Uterus (tissue), 4 donors: Measurements from ENCODE around the gene LYRM2. TPM values are rescaled to one million over a fixed set of nuclear protein-coding genes. Genes with fewer than 3 reads are reported as not detected.

Experiments
- DNase-seq, 2 donors: peaks; one replicate each; pipeline ENCODE4 v3.0.0-alpha.2; 2019 to 2020
- H3K27ac ChIP-seq, 2 donors: fragments of 200-600 bp; sonication (generic); 1 replicate in 1 of 2; 2 replicates in 1 of 2; pipeline ENCODE4 v1.5.1; 2016 to 2018
- H3K27me3 ChIP-seq, 2 donors: fragments of 200-600 bp; sonication (generic); one replicate each; pipeline ENCODE4 v1.5.1; 2018 to 2019; ENCODE audit warnings: control low read depth in 1 of 2
- H3K36me3 ChIP-seq, 2 donors: fragments of 200-600 bp; sonication (generic); one replicate each; pipeline ENCODE4 v1.5.1; 2019; ENCODE audit warnings: control low read depth in 1 of 2
- H3K4me1 ChIP-seq, 2 donors: fragments of 200-600 bp; sonication (generic); one replicate each; pipeline ENCODE4 v1.5.1; 2018 to 2019; ENCODE audit warnings: control low read depth in 1 of 2
- H3K4me3 ChIP-seq, 2 donors: fragments of 200-600 bp; sonication (generic); 1 replicate in 1 of 2; 2 replicates in 1 of 2; pipeline ENCODE4 v1.5.1; 2018 to 2019; ENCODE audit warnings: mild to moderate bottlenecking in 1 of 2
- H3K9me3 ChIP-seq, 2 donors: fragments of 200-600 bp; sonication (generic); one replicate each; pipeline ENCODE4 v1.5.1; 2019; ENCODE audit warnings: control low read depth in 1 of 2
- POLR2A ChIP-seq, 2 donors: fragments of 450-650 bp; IDR thresholded peaks; one replicate each; pipeline ENCODE4 v1.6.1; 2016; ENCODE audit warnings: antibody characterized with exemption in 2 of 2, mild to moderate bottlenecking in 1 of 2, moderate library complexity in 1 of 2
- intact Hi-C: fragments of 100-400 bp; cut with DNase I; formaldehyde crosslinking; loops from one replicate; pipeline ENCODE4 v1.15.1; 2023; ENCODE audit warnings: low total_unique reads
- total RNA-seq, 4 donors: library from RNA; depleted of rRNA in 3 of 4; stranded (reverse); fragments of >200 nt in 3 of 4; gene quantifications; one replicate each; pipeline versions ENCODE4 v1.1.0 to v1.2.4, GENCODE V29; 2014 to 2023
- TF ChIP-seq, protein P1 (sequence below), 4 experiments: fragments of 200-600 bp in 2 of 4; fragments of 450-650 bp in 2 of 4; sonication (generic) in 2 of 4; IDR thresholded peaks; one replicate each; pipeline ENCODE4 v1.5.1; 2016 to 2019; ENCODE audit warnings: antibody characterized with exemption in 4 of 4, mild to moderate bottlenecking in 2 of 4, moderate library complexity in 1 of 4
- donor health status: DM: yes; HTN: yes; CAD: no.

Gene LYRM2
- total RNA-seq, 4 donors from 2014 or later = 2.3 to 35.7 (median 12.2) TPM

DNA sequence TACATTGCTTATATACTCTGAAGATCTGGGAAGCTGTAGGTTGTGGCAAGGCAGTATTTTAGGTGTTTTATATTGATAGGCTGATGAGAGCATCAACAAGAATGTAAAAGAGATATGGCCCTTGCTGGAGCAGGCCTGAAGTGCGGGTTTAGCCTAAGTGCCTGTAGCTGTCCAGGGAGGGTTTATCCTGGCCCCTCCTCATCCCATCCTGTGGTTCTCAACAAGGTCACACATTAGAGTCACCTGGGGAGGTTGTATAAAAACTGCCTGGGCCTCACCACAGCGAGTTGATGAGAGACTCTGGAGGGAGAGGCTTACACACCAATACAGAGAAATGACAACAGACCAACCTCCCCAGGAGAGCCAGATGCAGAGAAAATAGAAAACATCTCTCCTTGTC, 48.4 kb downstream of the LYRM2 start:
- Histone ChIP-seq H3K27me3 (no peaks in the 10 kb centered on the region), H3K27ac (no peak overlapping the region), H3K36me3 (no peaks in the 10 kb centered on the region), H3K4me3 (no peak overlapping the region), H3K9me3 (no peaks in the 10 kb centered on the region), H3K4me1 (no peaks in the 10 kb centered on the region)
- DNase-seq = no peak
- intact Hi-C loops = no loop called here
- TF ChIP-seq, protein P1, sequence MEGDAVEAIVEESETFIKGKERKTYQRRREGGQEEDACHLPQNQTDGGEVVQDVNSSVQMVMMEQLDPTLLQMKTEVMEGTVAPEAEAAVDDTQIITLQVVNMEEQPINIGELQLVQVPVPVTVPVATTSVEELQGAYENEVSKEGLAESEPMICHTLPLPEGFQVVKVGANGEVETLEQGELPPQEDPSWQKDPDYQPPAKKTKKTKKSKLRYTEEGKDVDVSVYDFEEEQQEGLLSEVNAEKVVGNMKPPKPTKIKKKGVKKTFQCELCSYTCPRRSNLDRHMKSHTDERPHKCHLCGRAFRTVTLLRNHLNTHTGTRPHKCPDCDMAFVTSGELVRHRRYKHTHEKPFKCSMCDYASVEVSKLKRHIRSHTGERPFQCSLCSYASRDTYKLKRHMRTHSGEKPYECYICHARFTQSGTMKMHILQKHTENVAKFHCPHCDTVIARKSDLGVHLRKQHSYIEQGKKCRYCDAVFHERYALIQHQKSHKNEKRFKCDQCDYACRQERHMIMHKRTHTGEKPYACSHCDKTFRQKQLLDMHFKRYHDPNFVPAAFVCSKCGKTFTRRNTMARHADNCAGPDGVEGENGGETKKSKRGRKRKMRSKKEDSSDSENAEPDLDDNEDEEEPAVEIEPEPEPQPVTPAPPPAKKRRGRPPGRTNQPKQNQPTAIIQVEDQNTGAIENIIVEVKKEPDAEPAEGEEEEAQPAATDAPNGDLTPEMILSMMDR (IDR thresholded peaks at IDR 0.05) = no peak
- TF ChIP-seq POLR2A (IDR thresholded peaks at IDR 0.05) = no peak

DNA sequence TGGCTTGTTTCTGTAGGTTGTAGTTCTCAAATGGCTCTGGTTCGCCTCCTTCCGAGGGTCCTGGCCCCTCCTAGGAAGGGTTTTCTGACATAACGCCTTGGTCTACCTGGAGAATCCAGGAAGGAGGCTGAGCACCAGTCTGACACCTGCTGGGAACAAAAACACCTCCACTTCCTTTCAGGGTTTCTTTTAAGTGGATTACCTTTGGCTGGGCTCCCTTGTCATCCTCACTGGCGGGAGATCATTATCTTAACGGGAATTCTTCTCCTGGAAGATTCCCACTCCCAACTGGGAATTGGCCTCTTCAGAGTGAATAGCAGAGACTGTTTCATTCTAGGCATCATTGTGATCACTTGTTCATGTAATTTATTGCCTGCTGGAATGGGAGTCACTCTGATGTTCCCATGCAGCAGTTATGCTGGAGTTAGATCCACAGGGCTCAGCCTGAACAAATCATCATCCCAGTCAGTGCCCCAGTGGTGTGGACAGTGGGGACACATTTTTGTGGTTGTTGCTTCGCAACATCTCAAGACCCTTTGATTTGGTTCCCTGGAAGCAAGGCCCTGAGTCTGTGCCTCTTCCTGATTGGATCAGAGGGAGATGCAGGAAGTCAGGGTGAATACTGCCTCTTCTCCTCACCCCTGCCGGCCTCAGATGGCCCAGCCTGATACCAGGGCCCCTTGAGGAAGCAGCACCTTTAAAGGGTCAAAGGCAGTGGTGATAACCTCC, 49.1 kb downstream of the LYRM2 start:
- Histone ChIP-seq H3K36me3 (no peaks in the 10 kb centered on the region), H3K27ac (no peak overlapping the region), H3K4me1 (no peaks in the 10 kb centered on the region), H3K9me3 (no peaks in the 10 kb centered on the region), H3K27me3 (no peaks in the 10 kb centered on the region), H3K4me3 (no peak overlapping the region)
- DNase-seq = no peak
- TF ChIP-seq, protein P1 (IDR thresholded peaks at IDR 0.05) = no peak
- TF ChIP-seq POLR2A (IDR thresholded peaks at IDR 0.05) = no peak
- intact Hi-C loops = no loop called here

DNA sequence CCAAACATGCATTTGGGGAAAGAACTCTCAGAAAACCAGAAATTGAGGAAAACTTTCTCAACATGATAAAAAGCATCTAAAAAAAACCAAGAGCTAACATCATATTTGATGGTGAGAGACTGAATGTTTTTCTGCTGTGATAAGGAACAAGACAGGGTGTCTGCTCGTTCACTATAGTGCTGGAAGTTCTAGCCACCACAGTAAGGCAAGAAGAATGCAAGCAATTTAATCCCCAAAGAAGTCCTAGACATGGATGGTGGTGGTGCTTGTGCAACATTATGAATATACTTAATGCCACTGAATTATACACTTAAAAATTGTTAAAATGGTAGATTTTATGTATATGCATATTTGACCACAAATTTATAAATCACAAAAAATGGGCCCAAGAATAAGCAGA, 53.4 kb downstream of the LYRM2 start:
- H3K27ac ChIP-seq = no peak overlapping the region
- no peaks in the 10 kb centered on the region for H3K27me3 ChIP-seq
- no peaks in the 10 kb centered on the region for H3K4me1 ChIP-seq
- H3K9me3 ChIP-seq = no peaks in the 10 kb centered on the region
- no peaks in the 10 kb centered on the region for H3K36me3 ChIP-seq
- no peak for TF ChIP-seq POLR2A (IDR thresholded peaks at IDR 0.05)
- TF ChIP-seq, protein P1 (IDR thresholded peaks at IDR 0.05) = no peak
- DNase-seq = no peak
- no peak overlapping the region for H3K4me3 ChIP-seq
- intact Hi-C loops = no loop called here

DNA sequence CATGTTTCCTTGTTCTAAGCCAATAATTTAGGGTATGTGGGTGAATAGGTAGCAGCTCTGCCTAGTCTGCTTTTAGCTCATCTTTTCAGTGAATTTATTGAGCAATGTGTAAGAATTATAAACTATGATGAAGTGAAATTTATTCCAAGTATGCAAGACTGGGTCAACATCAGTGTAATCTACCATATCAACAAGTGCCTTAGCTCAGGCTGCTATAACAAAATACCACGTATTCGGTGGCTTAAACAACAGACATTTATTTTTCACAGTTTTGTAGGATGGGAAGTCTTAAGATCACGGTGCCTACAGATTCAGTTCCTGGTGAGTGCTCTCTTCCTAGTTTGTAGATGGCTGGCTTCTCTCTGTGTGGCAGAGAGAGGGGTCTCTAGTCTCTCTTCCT, 54.0 kb downstream of the LYRM2 start:
- Histone ChIP-seq H3K4me1 (no peaks in the 10 kb centered on the region), H3K27me3 (no peaks in the 10 kb centered on the region), H3K9me3 (no peaks in the 10 kb centered on the region), H3K4me3 (no peak overlapping the region), H3K36me3 (no peaks in the 10 kb centered on the region), H3K27ac (no peak overlapping the region)
- no peak for DNase-seq
- TF ChIP-seq, protein P1 (IDR thresholded peaks at IDR 0.05) = no peak
- no peak for TF ChIP-seq POLR2A (IDR thresholded peaks at IDR 0.05)
- intact Hi-C loops = no loop called here

DNA sequence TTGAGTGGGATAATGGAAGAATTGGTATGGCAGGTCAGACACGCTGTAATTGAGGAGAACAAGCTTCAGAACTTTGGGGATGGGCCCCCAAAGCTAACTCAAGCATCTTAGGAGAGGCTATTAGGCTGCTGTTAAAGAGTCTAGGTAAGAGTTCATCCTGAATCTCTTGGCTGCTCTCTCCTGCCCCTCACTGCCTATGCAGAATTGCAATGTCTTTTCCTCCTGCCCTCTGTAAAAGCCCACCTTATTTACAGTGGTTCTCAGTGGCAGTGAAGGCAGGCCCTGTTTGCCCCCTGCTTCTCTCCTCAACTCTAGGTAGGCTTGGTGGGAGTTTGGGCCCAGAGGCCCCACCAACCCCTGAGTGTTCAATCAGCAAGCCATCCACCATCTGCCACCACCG, 55.0 kb downstream of the LYRM2 start:
- Histone ChIP-seq H3K4me1 (no peaks in the 10 kb centered on the region), H3K27ac (no peak overlapping the region), H3K27me3 (no peaks in the 10 kb centered on the region), H3K36me3 (no peaks in the 10 kb centered on the region), H3K9me3 (no peaks in the 10 kb centered on the region), H3K4me3 (no peak overlapping the region)
- no peak for DNase-seq
- intact Hi-C loops = no loop called here
- no peak for TF ChIP-seq POLR2A (IDR thresholded peaks at IDR 0.05)
- TF ChIP-seq, protein P1 (IDR thresholded peaks at IDR 0.05) = no peak
